Right cardiac atrium (tissue), 5 donors: ENCODE measurements around the gene EYS. TPM values are rescaled to one million over a fixed set of nuclear protein-coding genes. Genes with fewer than 3 reads are reported as not detected.

Experiments
- ATAC-seq, 2 donors: fragments of 200-7000 bp; cut with Tn5 transposase; one replicate each; pipeline versions ENCODE4 v1.8.0 to v1.9.1; 2020; ENCODE audit warnings: moderate library complexity in 2 of 2, mild to moderate bottlenecking in 1 of 2
- DNase-seq, 3 donors: peaks; one replicate each; pipeline ENCODE4 v3.0.0-alpha.2; 2020
- H3K27ac ChIP-seq: one replicate; pipeline ENCODE4 v1.5.1; 2013; ENCODE audit warnings: mild to moderate bottlenecking, low read length, control low read depth, moderate library complexity
- H3K27me3 ChIP-seq: one replicate; pipeline ENCODE4 v1.6.1; 2013; ENCODE audit not compliant: control insufficient read depth, insufficient read depth
- H3K4me1 ChIP-seq: one replicate; pipeline ENCODE4 v1.6.1; 2013; ENCODE audit warnings: low read length; ENCODE audit not compliant: control insufficient read depth, insufficient read depth
- H3K4me3 ChIP-seq: one replicate; pipeline ENCODE4 v1.5.1; 2013; ENCODE audit warnings: low read length, control low read depth
- H3K9me3 ChIP-seq: one replicate; pipeline ENCODE4 v1.6.1; 2013; ENCODE audit warnings: low read length; ENCODE audit not compliant: control insufficient read depth
- WGBS: extraction: QIAGEN DNeasy Blood & Tissue Kit; methylation state at CpG from one replicate; pipeline ENCODE4 v1.1.7; 2013; 5-methylcytosine and 5-hydroxymethylcytosine counted together
- intact Hi-C, 4 donors: fragments of 100-400 bp; cut with DNase I; formaldehyde crosslinking; loops; one replicate each; pipeline versions ENCODE4 v1.11.0 to v1.14.0; 2022 to 2023
- polyA plus RNA-seq: library from polyadenylated mRNA; stranded (reverse); fragments of 200-250 nt; gene quantifications from one replicate; pipeline ENCODE4 v1.2.3, GENCODE V29; 2013
- total RNA-seq, 4 donors: library from RNA; stranded (reverse); fragmentation: NEBNext Ultra II Directional; extraction: Animal tissue kit (Norgen Biotek cat#: 25700); gene quantifications; one replicate each; pipeline ENCODE4 v1.2.1, GENCODE V29; 2021
- donor health status: healthy with polysubstance abuse.
- donor health status: DM: no; HTN: yes; CAD: no.
- donor health status: DM: no; HTN: no; CAD: no.
- donor health status: DM: no; HTN: yes; CAD: no; lungs with severe emphysema.
- donor health status: DM: yes; HTN: yes; CAD: no.

Gene EYS
- total and polyA plus RNA-seq, 5 donors = 0.02 to 0.24 (median 0.06) TPM; not detected in 2

GRCh38 chr6:65088575-65088974 lies 618.5 kb downstream of the EYS start:
- DNase-seq = no peak
- Histone ChIP-seq H3K4me3 (no peak overlapping the region), H3K27ac (no peak overlapping the region), H3K9me3 (no peaks in the 10 kb centered on the region), H3K4me1 (no peaks in the 10 kb centered on the region), H3K27me3 (no peaks in the 10 kb centered on the region)
- intact Hi-C loops = no loop called here
- ATAC-seq = no peak
- WGBS = 90% methylated on average over 3 of the region's 3 CpGs

- H3K4me1 ChIP-seq = no peaks in the 10 kb centered on the region
- H3K4me3 ChIP-seq = no peak overlapping the region
- no peaks in the 10 kb centered on the region for H3K27me3 ChIP-seq
- ATAC-seq (no peak), DNase-seq (no peak)
- no peaks in the 10 kb centered on the region for H3K9me3 ChIP-seq
- intact Hi-C loops = no loop called here
- no peak overlapping the region for H3K27ac ChIP-seq
- WGBS = 100% methylated on average over 1 of the region's 1 CpG
Measured at GRCh38 chr6:65081756-65082155, 625.3 kb downstream of the EYS start.

GRCh38 chr6:65075705-65076230 lies 631.3 kb downstream of the EYS start:
- Histone ChIP-seq H3K4me3 (no peak overlapping the region), H3K27ac (no peak overlapping the region), H3K9me3 (no peaks in the 10 kb centered on the region), H3K4me1 (no peaks in the 10 kb centered on the region), H3K27me3 (no peaks in the 10 kb centered on the region)
- intact Hi-C loops = no loop called here
- DNase-seq = no peak
- ATAC-seq = no peak

- 93% methylated on average over 1 of the region's 1 CpG for WGBS
- no peaks in the 10 kb centered on the region for H3K4me1 ChIP-seq
- no peak for ATAC-seq
- no peak for DNase-seq
- no peak overlapping the region for H3K27ac ChIP-seq
- H3K27me3 ChIP-seq = no peaks in the 10 kb centered on the region
- H3K9me3 ChIP-seq = no peaks in the 10 kb centered on the region
- intact Hi-C loops = no loop called here
- no peak overlapping the region for H3K4me3 ChIP-seq
Measured at GRCh38 chr6:65072500-65072899, 634.5 kb downstream of the EYS start.

GRCh38 chr6:65071480-65071879 lies 635.5 kb downstream of the EYS start:
- 91% methylated on average over 2 of the region's 2 CpGs for WGBS
- intact Hi-C loops = no loop called here

GRCh38 chr6:65064844-65065243 lies 642.2 kb downstream of the EYS start:
- no peak for DNase-seq
- no peak for ATAC-seq
- H3K4me3 ChIP-seq = no peak overlapping the region
- no peak overlapping the region for H3K27ac ChIP-seq
- H3K9me3 ChIP-seq = no peaks in the 10 kb centered on the region
- 87% methylated on average over 1 of the region's 1 CpG for WGBS
- H3K4me1 ChIP-seq = no peaks in the 10 kb centered on the region
- intact Hi-C loops = no loop called here
- no peaks in the 10 kb centered on the region for H3K27me3 ChIP-seq

More at GRCh38 chr6:65071480-65071879, 635.5 kb downstream of the EYS start:
- Histone ChIP-seq H3K27ac (no peak overlapping the region), H3K4me3 (no peak overlapping the region), H3K27me3 (no peaks in the 10 kb centered on the region), H3K4me1 (no peaks in the 10 kb centered on the region), H3K9me3 (no peaks in the 10 kb centered on the region)
- no peak for ATAC-seq
- DNase-seq = no peak

- Histone ChIP-seq H3K27ac (no peak overlapping the region), H3K9me3 (no peaks in the 10 kb centered on the region), H3K4me3 (no peak overlapping the region), H3K27me3 (no peaks in the 10 kb centered on the region), H3K4me1 (no peaks in the 10 kb centered on the region)
- DNase-seq = no peak
- intact Hi-C loops = no loop called here
- ATAC-seq = no peak
Measured at GRCh38 chr6:65059568-65059967, 647.5 kb downstream of the EYS start.

GRCh38 chr6:65055545-65055944 lies 651.5 kb downstream of the EYS start:
- Histone ChIP-seq H3K4me1 (no peaks in the 10 kb centered on the region), H3K9me3 (no peaks in the 10 kb centered on the region), H3K27me3 (no peaks in the 10 kb centered on the region), H3K27ac (no peak overlapping the region), H3K4me3 (no peak overlapping the region)
- intact Hi-C loops = no loop called here
- 87% methylated on average over 1 of the region's 1 CpG for WGBS
- DNase-seq (no peak), ATAC-seq (no peak)

- DNase-seq = no peak
- Histone ChIP-seq H3K27me3 (no peaks in the 10 kb centered on the region), H3K4me3 (no peak overlapping the region), H3K9me3 (no peaks in the 10 kb centered on the region), H3K4me1 (no peaks in the 10 kb centered on the region), H3K27ac (no peak overlapping the region)
- WGBS = 51% methylated on average over 2 of the region's 2 CpGs
- ATAC-seq = no peak
- intact Hi-C loops = no loop called here
Measured at GRCh38 chr6:65052626-65053025, 654.4 kb downstream of the EYS start.

GRCh38 chr6:65045801-65046200 lies 661.2 kb downstream of the EYS start:
- DNase-seq = no peak
- no peaks in the 10 kb centered on the region for H3K9me3 ChIP-seq
- no peak overlapping the region for H3K27ac ChIP-seq
- no peak overlapping the region for H3K4me3 ChIP-seq
- no peaks in the 10 kb centered on the region for H3K4me1 ChIP-seq
- no peak for ATAC-seq
- intact Hi-C loops = no loop called here
- H3K27me3 ChIP-seq = no peaks in the 10 kb centered on the region

- no peak overlapping the region for H3K27ac ChIP-seq
- DNase-seq (no peak), ATAC-seq (no peak)
- intact Hi-C loops = no loop called here
- no peaks in the 10 kb centered on the region for H3K27me3 ChIP-seq
- H3K9me3 ChIP-seq = no peaks in the 10 kb centered on the region
- H3K4me3 ChIP-seq = no peak overlapping the region
- WGBS = 39% methylated on average over 1 of the region's 1 CpG
- no peaks in the 10 kb centered on the region for H3K4me1 ChIP-seq
Measured at GRCh38 chr6:65014006-65014405, 693.0 kb downstream of the EYS start.

- Histone ChIP-seq H3K27me3 (no peaks in the 10 kb centered on the region), H3K4me3 (no peak overlapping the region), H3K4me1 (no peaks in the 10 kb centered on the region), H3K9me3 (no peaks in the 10 kb centered on the region), H3K27ac (no peak overlapping the region)
- WGBS = 85% methylated on average over 2 of the region's 2 CpGs
- intact Hi-C loops = no loop called here
- ATAC-seq (no peak), DNase-seq (no peak)
Measured at GRCh38 chr6:65006788-65007187, 700.2 kb downstream of the EYS start.
